ENCODE measurements around the gene UBA52.
A peak's percentile ranks its signal among the peaks of the same experiment; 100 is the strongest.
"Not testable (repeated sequence)": the region's sequence is repeated elsewhere in the genome, so short reads cannot be mapped to it uniquely, and the experiment has no call there.

UBA52 gene

GRCh38 chr19:18599485-18599884 lies 27.8 kb downstream of the UBA52 start:
- ChIA-PET CTCF (no interaction called here), POLR2A (no interaction called here)
- no peak for TF ChIP-seq ELF4 (IDR thresholded peaks at IDR 0.05)
- no peak for TF ChIP-seq SUZ12 (IDR thresholded peaks at IDR 0.05)
- TF ChIP-seq BHLHE40 (IDR thresholded peaks at IDR 0.05; ENCODE audit: borderline replicate concordance), result no peak
- no peak for TF ChIP-seq TARDBP (IDR thresholded peaks at IDR 0.05)
- no peak for TF ChIP-seq ZNF384 (IDR thresholded peaks at IDR 0.05)
- no peak for TF ChIP-seq SP1 (IDR thresholded peaks at IDR 0.05)
- TF ChIP-seq FOXA1 (IDR thresholded peaks at IDR 0.05), result no peak
- no peak for TF ChIP-seq L3MBTL2 (conservative IDR thresholded peaks at IDR 0.05)
- peak; percentile 4 for DNase-seq (ENCODE audit: extremely low spot score)

GRCh38 chr19:18600692-18601397 lies 29.2 kb downstream of the UBA52 start:
- POLR2A ChIA-PET; DNase-seq (ENCODE audit: extremely low spot score): not testable (repeated sequence)
- CTCF ChIA-PET, result interaction anchor here (0.7 kb wide), 1 partner anchor 266 kb away, joined by 3 read pairs; no protein-coding TSS in a partner anchor

- TF ChIP-seq FOXM1 (IDR thresholded peaks at IDR 0.05; ENCODE audit: borderline replicate concordance) (no peak), BHLHE40 (IDR thresholded peaks at IDR 0.05; ENCODE audit: borderline replicate concordance) (no peak), PKNOX1 (IDR thresholded peaks at IDR 0.05) (no peak), NFRKB (IDR thresholded peaks at IDR 0.05) (no peak), L3MBTL2 (conservative IDR thresholded peaks at IDR 0.05) (no peak), ARNT (IDR thresholded peaks at IDR 0.05) (no peak), CTBP1 (IDR thresholded peaks at IDR 0.05; ENCODE audit: borderline replicate concordance) (no peak), ZNF384 (IDR thresholded peaks at IDR 0.05) (no peak), SP1 (IDR thresholded peaks at IDR 0.05) (no peak), HDGF (IDR thresholded peaks at IDR 0.05; ENCODE audit: borderline replicate concordance) (no peak), SUZ12 (IDR thresholded peaks at IDR 0.05) (no peak), FOXK2 (IDR thresholded peaks at IDR 0.05) (no peak), ELF4 (IDR thresholded peaks at IDR 0.05) (no peak), FOXA1 (IDR thresholded peaks at IDR 0.05) (no peak), LEF1 (IDR thresholded peaks at IDR 0.05; ENCODE audit: borderline replicate concordance) (no peak)
- ChIA-PET POLR2A (no interaction called here), CTCF (no interaction called here)
- no peak for DNase-seq (ENCODE audit: extremely low spot score)
Observed at GRCh38 chr19:18601875-18602274, 30.2 kb downstream of the UBA52 start.

- peak; percentile 44 for DNase-seq (ENCODE audit: extremely low spot score)
- POLR2A ChIA-PET, result no interaction called here
- CTCF ChIA-PET, result no interaction called here
- TF ChIP-seq SP1 (IDR thresholded peaks at IDR 0.05) (no peak), L3MBTL2 (conservative IDR thresholded peaks at IDR 0.05) (no peak), TARDBP (IDR thresholded peaks at IDR 0.05) (no peak), FOXM1 (IDR thresholded peaks at IDR 0.05; ENCODE audit: borderline replicate concordance) (no peak), LEF1 (IDR thresholded peaks at IDR 0.05; ENCODE audit: borderline replicate concordance) (no peak), FOXA1 (IDR thresholded peaks at IDR 0.05) (no peak), HDGF (IDR thresholded peaks at IDR 0.05; ENCODE audit: borderline replicate concordance) (no peak), NFRKB (IDR thresholded peaks at IDR 0.05) (no peak), FOXK2 (IDR thresholded peaks at IDR 0.05) (no peak), CTBP1 (IDR thresholded peaks at IDR 0.05; ENCODE audit: borderline replicate concordance) (no peak), SUZ12 (IDR thresholded peaks at IDR 0.05) (no peak), ZNF384 (IDR thresholded peaks at IDR 0.05) (no peak), BHLHE40 (IDR thresholded peaks at IDR 0.05; ENCODE audit: borderline replicate concordance) (no peak), ARNT (IDR thresholded peaks at IDR 0.05) (no peak), PKNOX1 (IDR thresholded peaks at IDR 0.05) (no peak), ELF4 (IDR thresholded peaks at IDR 0.05) (no peak)
Observed at GRCh38 chr19:18603255-18603957, 31.7 kb downstream of the UBA52 start.

GRCh38 chr19:18603958-18604819 lies 32.5 kb downstream of the UBA52 start:
- ChIA-PET CTCF (no interaction called here), POLR2A (no interaction called here)
- DNase-seq (ENCODE audit: extremely low spot score), result no peak
- no peak for TF ChIP-seq LEF1 (IDR thresholded peaks at IDR 0.05; ENCODE audit: borderline replicate concordance)
- no peak for TF ChIP-seq NFRKB (IDR thresholded peaks at IDR 0.05)
- no peak for TF ChIP-seq ARNT (IDR thresholded peaks at IDR 0.05)
- no peak for TF ChIP-seq L3MBTL2 (conservative IDR thresholded peaks at IDR 0.05)
- TF ChIP-seq BHLHE40 (IDR thresholded peaks at IDR 0.05; ENCODE audit: borderline replicate concordance), result no peak
- no peak for TF ChIP-seq SUZ12 (IDR thresholded peaks at IDR 0.05)
- TF ChIP-seq FOXA1 (IDR thresholded peaks at IDR 0.05), result no peak
- TF ChIP-seq ZNF384 (IDR thresholded peaks at IDR 0.05), result no peak
- no peak for TF ChIP-seq PKNOX1 (IDR thresholded peaks at IDR 0.05)
- TF ChIP-seq SP1 (IDR thresholded peaks at IDR 0.05), result no peak
- no peak for TF ChIP-seq FOXM1 (IDR thresholded peaks at IDR 0.05; ENCODE audit: borderline replicate concordance)
- TF ChIP-seq TARDBP (IDR thresholded peaks at IDR 0.05), result no peak
- TF ChIP-seq CTBP1 (IDR thresholded peaks at IDR 0.05; ENCODE audit: borderline replicate concordance), result no peak
- TF ChIP-seq ELF4 (IDR thresholded peaks at IDR 0.05), result no peak
- TF ChIP-seq HDGF (IDR thresholded peaks at IDR 0.05; ENCODE audit: borderline replicate concordance), result no peak
- no peak for TF ChIP-seq FOXK2 (IDR thresholded peaks at IDR 0.05)

Data from HEK293T (cell line).